Endothelial cell of umbilical vein (primary cell): ENCODE results near the gene WSB1.

Experiments used
- EZH2 ChIP-seq: IDR thresholded peaks from 2 replicates; pipeline ENCODE4 v1.6.1; 2012; ENCODE audit warnings: borderline replicate concordance, low read depth, mild to moderate bottlenecking, moderate library complexity, low read length, inconsistent platforms; ENCODE audit not compliant: severe bottlenecking
- FOS ChIP-seq: IDR thresholded peaks from 2 replicates; pipeline ENCODE4 v1.6.1; 2011; ENCODE audit warnings: mild to moderate bottlenecking, low read length, moderate library complexity, borderline replicate concordance; ENCODE audit not compliant: insufficient read depth
- GATA2 ChIP-seq: IDR thresholded peaks from 2 replicates; pipeline ENCODE4 v1.7.0; 2011; ENCODE audit warnings: low read depth, mild to moderate bottlenecking, moderate library complexity, mixed read lengths, low read length; ENCODE audit not compliant: insufficient read length, insufficient read depth
- JUN ChIP-seq: IDR thresholded peaks from 2 replicates; pipeline ENCODE4 v1.6.1; 2011; ENCODE audit warnings: borderline replicate concordance, low read depth; ENCODE audit not compliant: insufficient read length, insufficient read depth
- MAX ChIP-seq: IDR thresholded peaks from 2 replicates; pipeline ENCODE4 v1.6.1; 2011; ENCODE audit not compliant: insufficient read depth, insufficient read length
- MYC ChIP-seq: IDR thresholded peaks from one replicate; pipeline ENCODE4 v1.6.1; 2011; ENCODE audit warnings: mild to moderate bottlenecking, low read depth, low read length
- POLR2A ChIP-seq: IDR thresholded peaks from 2 replicates; pipeline ENCODE4 v1.6.1; 2012; ENCODE audit warnings: low read depth, mild to moderate bottlenecking, control low read depth, low read length
- POLR2AphosphoS5 ChIP-seq: IDR thresholded peaks from 2 replicates; pipeline ENCODE4 v1.6.1; 2012; ENCODE audit warnings: low read depth, mild to moderate bottlenecking, control low read depth, low read length, moderate library complexity; ENCODE audit not compliant: insufficient read depth
- TF ChIP-seq, protein P1 (sequence below), 2 donors: IDR thresholded peaks; 1 replicate in 1 of 2; 2 replicates in 1 of 2; pipeline ENCODE4 v1.5.1; 2011; ENCODE audit warnings: low read length in 2 of 2, mild to moderate bottlenecking in 2 of 2, moderate library complexity in 2 of 2, control low read depth in 1 of 2, inconsistent platforms in 1 of 2, low read depth in 1 of 2; ENCODE audit not compliant: insufficient read depth in 1 of 2; ENCODE audit errors: extremely low read depth in 1 of 2

DNA sequence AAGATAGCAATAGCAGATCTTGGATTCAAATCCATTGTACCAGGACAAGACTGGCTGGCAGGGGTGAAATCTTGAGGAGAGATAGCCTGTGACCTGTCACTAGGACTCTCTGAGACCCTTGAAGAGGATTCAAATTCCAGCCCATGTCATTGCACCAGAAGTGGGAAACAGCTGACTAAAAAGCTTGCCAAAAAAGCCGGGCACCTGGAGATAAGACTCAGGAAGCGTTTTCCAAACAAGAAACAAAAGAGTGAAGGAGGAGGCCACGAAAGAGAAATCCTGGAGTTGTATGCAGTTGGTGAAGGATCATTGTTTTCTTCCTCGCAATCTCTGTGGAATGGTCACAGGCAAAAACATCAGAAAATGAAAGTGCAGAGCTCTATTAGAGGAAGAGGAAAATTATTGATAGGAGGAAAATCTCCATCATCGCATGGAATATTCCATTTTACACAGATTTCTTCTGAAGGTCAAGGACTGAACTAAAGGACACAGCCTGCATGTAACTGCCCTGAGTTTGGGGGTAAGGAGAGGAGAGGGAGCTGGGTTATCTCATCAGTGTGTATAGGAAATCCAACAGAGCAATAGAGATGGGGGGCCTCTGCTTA is 9.0 kb upstream of the WSB1 start:
- TF ChIP-seq, protein P1, sequence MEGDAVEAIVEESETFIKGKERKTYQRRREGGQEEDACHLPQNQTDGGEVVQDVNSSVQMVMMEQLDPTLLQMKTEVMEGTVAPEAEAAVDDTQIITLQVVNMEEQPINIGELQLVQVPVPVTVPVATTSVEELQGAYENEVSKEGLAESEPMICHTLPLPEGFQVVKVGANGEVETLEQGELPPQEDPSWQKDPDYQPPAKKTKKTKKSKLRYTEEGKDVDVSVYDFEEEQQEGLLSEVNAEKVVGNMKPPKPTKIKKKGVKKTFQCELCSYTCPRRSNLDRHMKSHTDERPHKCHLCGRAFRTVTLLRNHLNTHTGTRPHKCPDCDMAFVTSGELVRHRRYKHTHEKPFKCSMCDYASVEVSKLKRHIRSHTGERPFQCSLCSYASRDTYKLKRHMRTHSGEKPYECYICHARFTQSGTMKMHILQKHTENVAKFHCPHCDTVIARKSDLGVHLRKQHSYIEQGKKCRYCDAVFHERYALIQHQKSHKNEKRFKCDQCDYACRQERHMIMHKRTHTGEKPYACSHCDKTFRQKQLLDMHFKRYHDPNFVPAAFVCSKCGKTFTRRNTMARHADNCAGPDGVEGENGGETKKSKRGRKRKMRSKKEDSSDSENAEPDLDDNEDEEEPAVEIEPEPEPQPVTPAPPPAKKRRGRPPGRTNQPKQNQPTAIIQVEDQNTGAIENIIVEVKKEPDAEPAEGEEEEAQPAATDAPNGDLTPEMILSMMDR (IDR thresholded peaks at IDR 0.05; ENCODE audit: extremely low read depth in 1 of 2, insufficient read depth in 1 of 2, low read depth in 1 of 2, low read length in 2 of 2): no peak
- TF ChIP-seq POLR2A (peak; percentile 39), EZH2 (no peak), MYC (no peak), JUN (no peak), FOS (no peak), GATA2 (peak; percentile 72), POLR2AphosphoS5 (peak; percentile 24), MAX (no peak)
